SU-DHL-6 (cell line): Measurements from ENCODE around the gene PPP4R1.

ENCODE experiments used
- H2AFZ ChIP-seq: fragments of 200-600 bp; sonication (generic); 2 replicates; pipeline ENCODE4 v1.6.1; 2014; ENCODE audit warnings: low read depth, mild to moderate bottlenecking, moderate library complexity, mixed read lengths, antibody characterized with exemption, low read length; ENCODE audit not compliant: severe bottlenecking
- H3F3A ChIP-seq: fragments of 200-600 bp; shearing (Covaris generic); 2 replicates; pipeline ENCODE4 v1.6.0; 2016; ENCODE audit warnings: antibody characterized with exemption, mild to moderate bottlenecking; ENCODE audit not compliant: insufficient read depth
- H3K27ac ChIP-seq: fragments of 200-600 bp; sonication (generic); 2 replicates; pipeline ENCODE4 v1.5.1; 2016; ENCODE audit warnings: low read depth, mild to moderate bottlenecking, low read length, moderate library complexity, mixed read lengths
- H3K27me3 ChIP-seq: fragments of 200-600 bp; sonication (generic), shearing (Covaris generic); 2 replicates; pipeline ENCODE4 v1.6.0; 2014; ENCODE audit warnings: mild to moderate bottlenecking, low read length
- H3K36me3 ChIP-seq: fragments of 200-600 bp; sonication (generic); 2 replicates; pipeline ENCODE4 v1.6.1; 2014; ENCODE audit warnings: mild to moderate bottlenecking, low read length, mixed read lengths
- H3K4me2 ChIP-seq: fragments of 300-600, 200-600 bp; shearing (Covaris generic), sonication (generic); 2 replicates; pipeline ENCODE4 v1.6.0; 2014; ENCODE audit warnings: low read length, low read depth, mild to moderate bottlenecking; ENCODE audit not compliant: poor library complexity, severe bottlenecking
- H3K4me3 ChIP-seq: fragments of 200-600 bp; sonication (generic); 2 replicates; pipeline ENCODE4 v1.5.1; 2014; ENCODE audit warnings: antibody characterized with exemption, low read length, mild to moderate bottlenecking, mixed read lengths; ENCODE audit not compliant: insufficient read depth, poor library complexity, severe bottlenecking
- H3K79me2 ChIP-seq: fragments of 200-600 bp; sonication (generic); 2 replicates; pipeline ENCODE4 v1.6.1; 2014; ENCODE audit warnings: mild to moderate bottlenecking, low read length, moderate library complexity; ENCODE audit not compliant: insufficient read depth
- H3K9ac ChIP-seq: fragments of 200-600 bp; sonication (generic); 2 replicates; pipeline ENCODE4 v1.7.0; 2014; ENCODE audit warnings: mild to moderate bottlenecking, low read length
- H3K9me2 ChIP-seq: fragments of 200-600 bp; sonication (generic); replicated peaks from 2 replicates; pipeline ENCODE4 v1.6.1; 2014; ENCODE audit warnings: low read length; ENCODE audit not compliant: insufficient read depth
- H3K9me3 ChIP-seq: fragments of 200-600 bp; sonication (generic); 2 replicates; pipeline ENCODE4 v1.6.1; 2014; ENCODE audit warnings: low read length, mixed read lengths; ENCODE audit not compliant: insufficient read depth
- H4K20me1 ChIP-seq: fragments of 200-600 bp; sonication (generic); 2 replicates; pipeline ENCODE4 v1.6.1; 2014; ENCODE audit warnings: low read depth, mild to moderate bottlenecking, antibody characterized with exemption, low read length, moderate library complexity, mixed read lengths
- CTCF ChIP-seq: fragments of 200-600 bp; sonication (generic); IDR thresholded peaks from one replicate; pipeline ENCODE4 v1.5.1; 2017; ENCODE audit warnings: antibody characterized with exemption, mild to moderate bottlenecking, low read length, moderate library complexity; ENCODE audit not compliant: insufficient read depth, poor library complexity, severe bottlenecking
- EZH2phosphoT487 ChIP-seq: fragments of 200-600 bp; sonication (generic), shearing (Covaris generic); conservative IDR thresholded peaks from 2 replicates; pipeline ENCODE4 v1.6.1; 2018; ENCODE audit warnings: mild to moderate bottlenecking, antibody characterized with exemption, low read length, moderate library complexity, mixed read lengths

PPP4R1 gene

GRCh38 chr18:9638886-9639285 is 24.5 kb upstream of the PPP4R1 start:
- Histone ChIP-seq H3K36me3 (no peaks in the 10 kb centered on the region), H2AFZ (no peak overlapping the region), H3K4me3 (no peak overlapping the region), H3K9ac (no peak overlapping the region), H3K4me2 (no peak overlapping the region), H3F3A (no peaks in the 10 kb centered on the region), H3K9me3 (no peaks in the 10 kb centered on the region), H4K20me1 (no peaks in the 10 kb centered on the region), H3K27me3 (no peaks in the 10 kb centered on the region), H3K27ac (no peak overlapping the region), H3K9me2 (no peaks in the 10 kb centered on the region), H3K79me2 (no peaks in the 10 kb centered on the region)
- TF ChIP-seq EZH2phosphoT487 (no peak), CTCF (no peak)

- Histone ChIP-seq H3K79me2 (no peaks in the 10 kb centered on the region), H3K27me3 (no peaks in the 10 kb centered on the region), H3K27ac (no peak overlapping the region)
Observed at GRCh38 chr18:9637036-9637767, 22.8 kb upstream of the PPP4R1 start.

GRCh38 chr18:9634856-9635255 is 20.5 kb upstream of the PPP4R1 start:
- H3F3A ChIP-seq = no peaks in the 10 kb centered on the region
- H3K9me2 ChIP-seq = no peaks in the 10 kb centered on the region
- H3K9me3 ChIP-seq = no peaks in the 10 kb centered on the region
- TF ChIP-seq EZH2phosphoT487 = no peak
- no peak for TF ChIP-seq CTCF
- no peaks in the 10 kb centered on the region for H3K27me3 ChIP-seq
- no peaks in the 10 kb centered on the region for H4K20me1 ChIP-seq
- no peak overlapping the region for H3K27ac ChIP-seq
- no peaks in the 10 kb centered on the region for H3K36me3 ChIP-seq
- H3K79me2 ChIP-seq = no peaks in the 10 kb centered on the region
- H2AFZ ChIP-seq = no peak overlapping the region
- no peak overlapping the region for H3K4me3 ChIP-seq
- H3K4me2 ChIP-seq = no peak overlapping the region
- H3K9ac ChIP-seq = no peak overlapping the region

More at GRCh38 chr18:9637036-9637767, 22.8 kb upstream of the PPP4R1 start:
- Histone ChIP-seq H3F3A (no peaks in the 10 kb centered on the region), H3K9ac (no peak overlapping the region), H3K4me2 (no peak overlapping the region), H3K4me3 (no peak overlapping the region), H2AFZ (no peak overlapping the region), H3K36me3 (no peaks in the 10 kb centered on the region), H4K20me1 (no peaks in the 10 kb centered on the region), H3K9me3 (no peaks in the 10 kb centered on the region), H3K9me2 (no peaks in the 10 kb centered on the region)
- TF ChIP-seq EZH2phosphoT487 (no peak), CTCF (no peak)
